Omental fat pad (tissue), 4 donors: ENCODE measurements around the gene MYORG. TPM values are rescaled to one million over a fixed set of nuclear protein-coding genes. Genes with fewer than 3 reads are reported as not detected.
"Not testable (repeated sequence)": the region's sequence is repeated elsewhere in the genome, so short reads cannot be mapped to it uniquely, and the experiment has no call there.

Experiments
- ATAC-seq: fragments of 150-250 bp; one replicate; pipeline ENCODE4 v1.9.1; 2016; ENCODE audit warnings: mild to moderate bottlenecking, moderate library complexity; ENCODE audit not compliant: low FRiP score
- DNase-seq: peaks from one replicate; pipeline ENCODE4 v3.0.0-alpha.2; 2019; ENCODE audit warnings: low spot score
- total RNA-seq, 4 donors: library from RNA; depleted of rRNA; stranded (reverse); fragments of >200 nt; gene quantifications; one replicate each; pipeline ENCODE4 v1.1.0, GENCODE V29; 2016
- TF ChIP-seq, protein P1 (sequence below), 3 donors: fragments of 450-650 bp; IDR thresholded peaks; one replicate each; pipeline ENCODE4 v1.5.1; 2016 to 2017; ENCODE audit warnings: antibody characterized with exemption in 3 of 3, mild to moderate bottlenecking in 3 of 3, moderate library complexity in 2 of 3

Gene MYORG
- total RNA-seq, 4 donors from 2014 or later, result 7.6 to 18.8 (median 10.7) TPM

DNA sequence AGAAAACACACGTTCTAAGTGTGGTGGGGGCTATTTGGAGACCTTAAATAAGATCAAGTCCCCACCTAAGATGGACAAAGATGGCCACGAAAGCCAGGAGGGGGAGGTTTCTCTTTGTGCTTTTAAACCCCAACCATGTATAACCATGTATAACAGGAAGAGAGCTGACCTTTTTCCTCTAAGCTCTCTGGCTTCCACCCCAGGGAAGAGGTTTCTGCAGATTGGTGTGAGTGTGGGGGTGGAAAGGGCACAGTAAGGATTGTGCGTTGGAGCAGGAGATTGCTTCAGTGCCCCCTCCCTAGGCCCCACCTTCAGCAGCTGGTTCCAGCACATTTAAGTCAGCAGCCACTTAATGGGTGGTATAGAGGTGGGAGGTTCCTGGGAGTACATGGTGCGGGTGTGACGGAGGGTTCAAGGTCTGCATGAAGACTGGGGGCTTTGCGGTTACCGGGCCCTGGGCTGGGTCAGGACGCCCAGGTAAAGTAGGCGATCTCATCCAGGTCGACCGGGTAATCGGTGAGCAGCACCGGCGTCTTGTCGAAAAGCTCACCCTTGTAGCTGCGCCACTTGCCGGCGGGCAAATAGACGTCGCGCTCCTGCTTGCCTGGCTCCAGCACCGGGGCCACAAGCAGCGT lies 6.2 kb downstream of the MYORG start:
- TF ChIP-seq, protein P1, sequence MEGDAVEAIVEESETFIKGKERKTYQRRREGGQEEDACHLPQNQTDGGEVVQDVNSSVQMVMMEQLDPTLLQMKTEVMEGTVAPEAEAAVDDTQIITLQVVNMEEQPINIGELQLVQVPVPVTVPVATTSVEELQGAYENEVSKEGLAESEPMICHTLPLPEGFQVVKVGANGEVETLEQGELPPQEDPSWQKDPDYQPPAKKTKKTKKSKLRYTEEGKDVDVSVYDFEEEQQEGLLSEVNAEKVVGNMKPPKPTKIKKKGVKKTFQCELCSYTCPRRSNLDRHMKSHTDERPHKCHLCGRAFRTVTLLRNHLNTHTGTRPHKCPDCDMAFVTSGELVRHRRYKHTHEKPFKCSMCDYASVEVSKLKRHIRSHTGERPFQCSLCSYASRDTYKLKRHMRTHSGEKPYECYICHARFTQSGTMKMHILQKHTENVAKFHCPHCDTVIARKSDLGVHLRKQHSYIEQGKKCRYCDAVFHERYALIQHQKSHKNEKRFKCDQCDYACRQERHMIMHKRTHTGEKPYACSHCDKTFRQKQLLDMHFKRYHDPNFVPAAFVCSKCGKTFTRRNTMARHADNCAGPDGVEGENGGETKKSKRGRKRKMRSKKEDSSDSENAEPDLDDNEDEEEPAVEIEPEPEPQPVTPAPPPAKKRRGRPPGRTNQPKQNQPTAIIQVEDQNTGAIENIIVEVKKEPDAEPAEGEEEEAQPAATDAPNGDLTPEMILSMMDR (IDR thresholded peaks at IDR 0.05), result no peak
- no peak for DNase-seq
- ATAC-seq, result no peak

DNA sequence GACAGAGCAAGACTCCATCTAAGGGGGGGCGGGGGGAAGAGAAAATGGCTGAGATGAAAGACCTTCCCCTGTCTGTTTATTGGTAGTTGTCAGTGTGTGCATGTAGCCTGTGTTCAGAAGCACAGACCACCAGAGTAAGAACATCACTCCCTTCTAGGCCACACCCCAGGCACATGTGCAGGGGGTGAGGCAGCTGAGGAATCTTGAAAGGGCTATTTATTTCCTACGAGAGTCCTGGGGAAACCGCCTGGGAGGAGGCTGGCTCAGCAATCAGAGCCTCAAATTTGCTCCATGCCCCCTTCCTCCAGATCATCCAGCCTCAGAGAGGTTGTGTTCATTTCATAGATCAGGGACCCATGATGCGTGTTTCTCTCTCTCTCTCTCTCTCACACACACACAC lies 7.1 kb downstream of the MYORG start:
- DNase-seq (no peak), ATAC-seq (no peak)
- TF ChIP-seq, protein P1 (IDR thresholded peaks at IDR 0.05), result no peak

DNA sequence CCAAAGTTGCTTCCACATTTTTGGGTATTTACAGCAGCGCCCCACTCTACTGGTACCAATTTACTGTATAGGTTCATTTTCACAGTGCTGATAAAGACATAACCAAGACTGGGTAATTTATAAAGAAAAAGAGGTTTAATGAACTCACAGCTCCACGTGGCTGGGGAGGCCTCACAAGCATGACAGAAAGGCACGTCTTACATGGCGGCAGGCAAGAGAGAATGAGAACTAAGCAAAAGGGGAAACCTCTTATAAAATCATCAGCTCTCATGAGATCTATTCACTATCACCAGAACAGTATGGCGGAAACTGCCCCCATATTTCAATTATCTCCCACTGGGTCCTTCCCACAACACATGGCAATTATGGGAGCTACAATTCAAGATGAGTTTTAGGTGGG lies 7.9 kb downstream of the MYORG start:
- DNase-seq, ATAC-seq: not testable (repeated sequence)

DNA sequence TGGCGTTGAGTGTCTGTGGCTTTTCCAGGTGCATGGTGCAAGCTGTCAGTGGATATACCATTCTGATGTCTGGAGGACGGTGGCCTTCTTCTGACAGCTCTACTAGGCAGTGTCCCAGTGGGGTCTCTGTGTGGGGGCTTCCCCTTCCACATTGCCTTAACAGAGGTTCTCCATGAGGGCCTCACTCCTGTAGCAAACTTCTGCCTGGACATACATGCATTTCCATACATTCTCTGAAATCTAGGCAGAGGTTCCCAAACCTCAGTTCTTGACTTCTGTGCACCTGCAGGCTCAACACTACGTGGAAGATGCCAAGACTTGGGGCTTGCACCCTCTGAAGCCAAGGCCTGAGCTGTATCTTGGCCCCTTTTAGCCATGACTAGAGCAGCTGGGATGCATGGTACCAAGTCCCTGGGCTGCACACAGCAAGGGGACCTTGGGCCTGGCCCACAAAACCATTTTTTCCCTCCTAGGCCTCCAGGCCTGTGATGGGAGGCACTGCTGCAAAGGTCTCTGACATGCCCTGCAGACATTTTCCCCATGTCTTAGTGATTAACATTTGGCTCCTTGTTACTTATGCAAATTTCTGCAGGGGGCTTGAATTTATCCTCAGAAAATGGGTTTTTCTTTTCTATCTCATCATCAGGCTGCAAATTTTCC lies 8.8 kb downstream of the MYORG start:
- DNase-seq, ATAC-seq: not testable (repeated sequence)

DNA sequence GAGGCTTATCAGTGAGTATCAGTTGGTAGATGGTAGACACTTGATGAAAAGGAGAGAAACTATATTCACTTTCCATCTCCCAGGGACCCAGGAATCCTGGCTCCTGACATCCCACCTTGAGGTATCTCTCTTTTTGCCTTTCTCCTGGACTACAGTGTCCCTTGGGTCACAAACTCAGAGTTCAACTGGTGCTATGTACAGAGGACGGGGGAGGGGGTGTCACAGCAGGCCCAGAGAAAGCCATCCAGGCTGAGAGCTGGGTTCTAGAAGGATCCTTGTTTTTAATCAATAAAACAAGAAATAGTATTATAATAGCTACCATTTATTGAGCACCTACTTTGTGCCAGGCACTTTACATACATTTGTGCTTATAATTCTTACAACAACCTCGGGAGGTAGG lies 10.3 kb downstream of the MYORG start:
- ATAC-seq (no peak), DNase-seq (no peak)
- TF ChIP-seq, protein P1 (IDR thresholded peaks at IDR 0.05), result no peak

DNA sequence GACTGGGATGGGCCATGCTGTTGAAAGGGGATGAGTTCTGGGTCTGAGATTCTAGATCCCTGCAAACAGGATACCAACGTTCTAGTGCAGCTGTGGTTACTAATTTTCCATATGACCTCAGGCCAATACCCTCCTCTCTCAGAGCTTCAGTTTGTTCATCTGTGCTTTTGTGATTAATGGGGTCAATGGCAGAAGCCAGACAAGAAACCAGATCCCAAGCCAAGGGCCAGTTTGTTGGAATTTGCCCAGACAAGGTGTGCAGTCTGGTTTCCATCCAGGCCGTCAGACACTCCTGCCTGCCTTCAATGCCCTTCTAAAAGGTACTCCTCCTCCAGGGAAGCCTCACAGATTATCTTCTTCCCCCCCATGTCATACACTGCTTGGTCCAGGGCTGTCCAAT lies 11.4 kb downstream of the MYORG start:
- TF ChIP-seq, protein P1 (IDR thresholded peaks at IDR 0.05), result no peak
- no peak for ATAC-seq
- DNase-seq, result no peak

DNA sequence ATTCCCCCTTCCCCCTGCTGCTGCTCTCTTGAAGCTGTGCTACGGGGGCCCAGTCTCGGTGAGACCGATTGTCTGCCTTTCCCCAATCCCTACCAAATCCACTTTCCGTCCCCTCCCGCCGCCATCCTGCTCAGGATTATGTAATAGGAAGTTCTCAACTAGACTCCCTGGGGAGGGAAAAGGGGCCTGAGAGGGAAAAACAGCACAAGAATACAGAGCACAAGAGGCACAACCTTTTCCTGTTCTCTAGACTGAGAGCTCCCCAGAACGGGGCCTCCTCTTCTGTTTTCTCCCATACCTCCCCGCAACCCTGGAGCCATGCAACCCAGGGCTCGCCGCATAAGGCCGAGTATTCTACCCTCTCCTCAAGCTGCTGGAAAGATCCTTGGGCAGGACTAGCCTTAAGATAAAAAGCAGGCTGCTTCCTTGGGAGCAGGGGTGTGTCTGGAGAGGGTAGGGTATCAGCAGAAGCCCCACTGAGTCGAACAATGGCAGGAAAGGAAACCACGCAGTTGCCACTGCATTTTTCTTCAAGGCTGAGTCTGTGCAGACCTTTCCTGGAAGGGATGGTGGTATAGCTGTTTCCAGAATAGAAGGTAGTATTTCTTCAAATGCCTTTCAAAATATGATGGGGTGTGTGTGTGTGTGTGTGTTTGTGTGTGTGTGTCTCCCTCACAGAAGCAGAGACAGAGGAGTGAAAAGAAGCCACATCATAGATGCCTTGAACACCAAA lies 12.9 kb downstream of the MYORG start:
- ATAC-seq, result no peak
- TF ChIP-seq, protein P1 (IDR thresholded peaks at IDR 0.05), result no peak
- no peak for DNase-seq
